ENCODE measurements around the gene PTH2.
"Not testable (repeated sequence)": the region's sequence is repeated elsewhere in the genome, so short reads cannot be mapped to it uniquely, and the experiment has no call there.

PTH2 gene

GRCh38 chr19:49448432-49448786 lies 25.2 kb upstream of the PTH2 start:
- DNase-seq (ENCODE audit: low read depth in 1 of 2, low spot score in 1 of 2) = no peak

GRCh38 chr19:49447485-49448431 lies 24.5 kb upstream of the PTH2 start:
- DNase-seq (ENCODE audit: low read depth in 1 of 2, low spot score in 1 of 2) = no peak

GRCh38 chr19:49445997-49446396 lies 22.8 kb upstream of the PTH2 start:
- no peak for DNase-seq (ENCODE audit: low read depth in 1 of 2, low spot score in 1 of 2)

- not testable (repeated sequence) for DNase-seq (ENCODE audit: low read depth in 1 of 2, low spot score in 1 of 2)
These were observed 21.0 kb upstream of the PTH2 start for GRCh38 chr19:49444100-49444700.

- peak; percentile 86 to 88 for DNase-seq (ENCODE audit: low read depth in 1 of 2, low spot score in 1 of 2)
These were observed 20.3 kb upstream of the PTH2 start for GRCh38 chr19:49443366-49444099.

- peak; percentile 30 to 37 for DNase-seq (ENCODE audit: low read depth in 1 of 2, low spot score in 1 of 2)
These were observed 19.6 kb upstream of the PTH2 start for GRCh38 chr19:49442771-49443365.

GRCh38 chr19:49442354-49442753 lies 19.1 kb upstream of the PTH2 start:
- DNase-seq (ENCODE audit: low read depth in 1 of 2, low spot score in 1 of 2) = no peak

GRCh38 chr19:49441960-49442350 lies 18.7 kb upstream of the PTH2 start:
- no peak for DNase-seq (ENCODE audit: low read depth in 1 of 2, low spot score in 1 of 2)

- DNase-seq (ENCODE audit: low read depth in 1 of 2, low spot score in 1 of 2) = peak in 1 of 2 donors; percentile 35
These were observed 18.1 kb upstream of the PTH2 start, which contains the start of gene SLC17A7 for GRCh38 chr19:49441210-49441959. SLC17A7 (minus strand) TSS chr19:49441527; CDS start chr19:49441379, 148 bp downstream.

GRCh38 chr19:49440439-49441209 lies 17.4 kb upstream of the PTH2 start:
- DNase-seq (ENCODE audit: low read depth in 1 of 2, low spot score in 1 of 2) = no peak

GRCh38 chr19:49439836-49440235 lies 16.6 kb upstream of the PTH2 start:
- no peak for DNase-seq (ENCODE audit: low read depth in 1 of 2, low spot score in 1 of 2)

GRCh38 chr19:49438261-49438660 lies 15.0 kb upstream of the PTH2 start:
- no peak for DNase-seq (ENCODE audit: low read depth in 1 of 2, low spot score in 1 of 2)

GRCh38 chr19:49437231-49437630 lies 14.0 kb upstream of the PTH2 start:
- DNase-seq (ENCODE audit: low read depth in 1 of 2, low spot score in 1 of 2) = no peak

GRCh38 chr19:49436381-49437017 lies 13.3 kb upstream of the PTH2 start:
- DNase-seq (ENCODE audit: low read depth in 1 of 2, low spot score in 1 of 2) = no peak

GRCh38 chr19:49435670-49436069 lies 12.4 kb upstream of the PTH2 start:
- DNase-seq (ENCODE audit: low read depth in 1 of 2, low spot score in 1 of 2) = no peak

GRCh38 chr19:49434907-49435583 lies 11.8 kb upstream of the PTH2 start:
- DNase-seq (ENCODE audit: low read depth in 1 of 2, low spot score in 1 of 2) = no peak

- no peak for DNase-seq (ENCODE audit: low read depth in 1 of 2, low spot score in 1 of 2)
These were observed 10.1 kb upstream of the PTH2 start for GRCh38 chr19:49433240-49433901.
